GM18517 (cell line): ENCODE data around the gene EIF4EBP2.

Source experiments
- ATAC-seq: cut with Tn5 transposase; IDR thresholded peaks from one replicate; pipeline ENCODE4 v1.9.1; 2021; ENCODE audit warnings: mild to moderate bottlenecking, moderate library complexity; ENCODE audit not compliant: unreplicated experiment

Gene EIF4EBP2

GRCh38 chr10:70430493-70431445 is 26.8 kb downstream of the EIF4EBP2 start:
- no peak for ATAC-seq

GRCh38 chr10:70432101-70432500 is 28.2 kb downstream of the EIF4EBP2 start:
- no peak for ATAC-seq

DNA sequence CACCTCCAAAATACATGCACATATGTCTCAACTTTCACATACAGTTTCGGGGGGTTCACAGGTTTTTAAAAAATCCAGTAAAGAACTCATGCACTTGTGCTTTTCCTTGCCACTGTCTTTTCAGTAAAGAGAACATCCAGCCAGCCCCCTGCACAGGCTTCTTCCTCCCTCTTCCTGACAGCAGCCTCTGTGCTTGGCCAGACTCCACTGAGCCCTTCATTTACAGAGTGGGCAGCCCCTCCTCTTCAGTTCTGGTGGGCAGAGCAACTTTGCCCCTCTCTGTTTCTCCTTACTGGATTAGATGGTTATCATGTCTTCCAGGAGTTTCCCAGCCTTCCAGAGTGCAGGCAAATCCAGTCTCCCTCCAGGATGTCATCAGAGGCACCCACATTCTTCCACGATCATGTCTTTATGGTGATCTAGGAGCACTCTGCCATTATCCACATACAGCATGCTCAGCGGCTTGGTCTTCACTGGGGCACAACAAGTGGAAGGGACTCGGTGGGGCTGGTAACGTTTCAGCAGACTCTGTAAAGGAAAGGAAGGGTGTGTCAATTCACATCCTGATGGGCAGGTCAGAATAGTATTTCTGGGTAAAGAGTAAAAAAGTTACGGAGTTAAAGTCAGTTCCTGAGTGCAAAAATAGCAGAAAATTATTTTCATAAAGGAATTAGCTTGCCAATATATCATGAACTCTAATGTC is 28.8 kb downstream of the EIF4EBP2 start:
- no peak for ATAC-seq

GRCh38 chr10:70433581-70434280 is 29.8 kb downstream of the EIF4EBP2 start:
- ATAC-seq: no peak

DNA sequence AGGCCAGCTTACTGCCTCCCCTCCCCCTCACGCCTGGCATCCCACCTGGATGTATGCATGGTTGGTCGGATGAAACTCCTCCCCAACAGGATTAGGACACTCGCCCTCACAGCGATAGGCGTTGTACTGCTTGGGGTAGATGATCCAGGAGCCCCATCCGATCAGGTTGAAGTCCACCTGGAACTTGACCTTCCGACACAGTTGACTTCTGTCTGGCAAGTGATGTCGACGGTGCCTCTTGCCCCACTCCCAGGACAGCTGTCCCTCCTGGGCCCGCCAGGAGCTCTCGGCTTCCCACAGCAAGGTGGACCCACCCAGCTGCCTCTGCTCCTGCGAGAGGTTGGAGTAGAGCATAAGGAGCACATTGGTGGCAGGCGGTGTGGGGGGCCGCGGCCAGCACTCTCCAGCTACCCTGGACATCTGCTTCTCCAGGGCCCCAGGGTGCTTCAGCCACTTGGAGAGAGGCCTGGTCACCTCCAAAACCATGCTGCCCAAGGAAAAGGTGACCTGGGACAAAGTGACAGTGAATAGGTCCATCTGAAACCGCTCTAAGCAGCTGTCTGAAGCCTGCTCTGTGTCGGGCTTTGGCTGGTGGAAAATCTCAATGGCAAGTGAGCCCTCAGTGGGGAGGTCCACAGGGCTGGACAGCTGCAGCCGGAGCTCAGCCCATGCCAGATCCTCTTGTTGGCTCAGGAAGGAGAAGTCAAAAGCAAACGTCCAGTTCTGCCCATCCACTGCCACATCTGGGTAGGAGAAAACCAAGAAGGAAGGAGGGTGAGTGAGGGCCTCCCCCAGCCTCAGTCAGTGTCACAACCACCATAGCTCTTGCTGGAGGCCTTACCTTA is 31.5 kb downstream of the EIF4EBP2 start:
- no peak for ATAC-seq

GRCh38 chr10:70437721-70438120 is 33.8 kb downstream of the EIF4EBP2 start:
- ATAC-seq: no peak

- no peak for ATAC-seq
Observed at GRCh38 chr10:70440296-70441160, 36.6 kb downstream of the EIF4EBP2 start.

DNA sequence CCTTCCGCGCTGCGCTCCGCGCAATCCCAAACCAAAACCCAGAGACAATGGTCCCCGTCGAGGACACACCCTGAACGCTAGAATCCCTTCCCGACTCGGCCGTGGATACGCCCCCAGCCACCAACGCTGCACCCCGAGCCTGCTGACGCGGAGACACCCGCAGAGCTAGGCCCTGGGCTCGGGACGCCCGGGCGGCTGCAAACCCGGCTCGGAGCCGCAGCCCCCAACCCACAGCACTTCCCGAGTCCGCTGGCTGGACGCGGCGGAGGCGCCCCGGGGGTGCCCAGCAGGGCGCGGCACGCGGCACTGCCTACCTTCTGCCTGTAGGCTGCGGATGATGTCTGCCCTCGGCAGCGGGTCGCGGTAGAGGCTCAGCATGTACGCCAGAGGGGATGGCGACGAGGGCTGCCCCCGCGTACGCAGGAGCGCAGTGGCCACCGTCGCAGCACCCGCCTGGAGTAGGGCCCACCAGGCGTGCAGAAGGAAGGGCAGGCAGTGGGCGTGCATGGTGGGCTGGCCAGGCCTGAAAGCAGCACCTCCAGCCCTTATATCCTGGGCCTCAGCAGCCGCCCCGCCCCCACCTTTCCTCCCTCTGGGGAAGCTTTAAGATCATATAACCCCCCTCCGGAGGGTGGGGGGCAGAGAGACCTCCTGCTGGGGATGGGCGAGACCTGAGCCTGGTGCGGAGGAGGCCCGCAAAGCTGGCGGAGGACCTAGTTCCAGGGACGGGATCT is 37.4 kb downstream of the EIF4EBP2 start, which contains the start of gene NODAL:
Gene NODAL (minus strand): TSS at position 521 of the 734 bp plus-strand sequence. CDS start 14 bp downstream, at position 507.
- no peak for ATAC-seq

- ATAC-seq: no peak
Observed at GRCh38 chr10:70441895-70442309, 38.0 kb downstream of the EIF4EBP2 start.

GRCh38 chr10:70442332-70442988 is 38.5 kb downstream of the EIF4EBP2 start:
- ATAC-seq: no peak

GRCh38 chr10:70444744-70445143 is 40.8 kb downstream of the EIF4EBP2 start:
- ATAC-seq: no peak

DNA sequence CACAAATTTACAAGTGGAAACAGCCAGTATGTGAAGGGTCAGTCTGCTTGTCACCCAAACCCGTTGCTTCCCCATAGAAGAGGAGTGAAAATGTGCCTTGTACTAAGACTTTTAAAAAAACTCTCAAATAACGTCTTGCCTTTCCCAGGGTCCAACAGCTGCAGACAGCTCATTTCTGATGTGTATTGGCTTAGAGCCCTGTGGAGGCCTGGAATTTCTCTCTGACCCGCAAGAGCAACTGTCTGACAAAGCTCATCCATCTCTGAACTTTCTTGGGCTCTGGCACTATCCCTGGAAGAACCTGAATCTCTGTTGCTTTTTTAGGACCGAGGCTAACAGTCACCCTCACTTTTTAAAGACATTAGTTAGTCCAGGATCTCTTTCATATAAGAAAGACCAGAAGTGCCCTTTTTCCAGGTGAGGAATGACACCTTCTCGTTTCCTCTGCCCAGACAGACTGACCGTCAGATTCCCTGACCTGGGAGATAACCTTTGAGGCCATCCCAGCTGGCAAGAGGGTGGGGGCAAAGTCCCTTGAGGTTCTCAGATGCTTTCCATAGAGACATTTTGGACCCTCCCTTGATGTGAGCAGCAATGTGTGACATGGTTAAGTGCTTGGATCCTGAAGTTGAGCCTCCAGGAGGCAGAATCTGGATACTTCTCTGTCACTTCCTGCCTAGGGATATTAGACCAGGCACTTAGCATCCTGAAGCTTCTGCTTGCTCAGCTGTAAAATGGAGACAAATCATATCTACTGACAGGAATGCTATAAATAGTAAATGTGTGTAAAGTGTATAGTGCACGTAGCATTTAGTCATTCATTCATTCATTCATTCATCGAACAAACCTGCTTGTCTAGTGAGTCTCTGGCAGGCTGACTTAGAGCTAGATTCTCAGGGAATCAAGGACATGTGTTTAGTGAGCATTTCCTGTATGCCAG is 42.0 kb downstream of the EIF4EBP2 start:
- no peak for ATAC-seq

DNA sequence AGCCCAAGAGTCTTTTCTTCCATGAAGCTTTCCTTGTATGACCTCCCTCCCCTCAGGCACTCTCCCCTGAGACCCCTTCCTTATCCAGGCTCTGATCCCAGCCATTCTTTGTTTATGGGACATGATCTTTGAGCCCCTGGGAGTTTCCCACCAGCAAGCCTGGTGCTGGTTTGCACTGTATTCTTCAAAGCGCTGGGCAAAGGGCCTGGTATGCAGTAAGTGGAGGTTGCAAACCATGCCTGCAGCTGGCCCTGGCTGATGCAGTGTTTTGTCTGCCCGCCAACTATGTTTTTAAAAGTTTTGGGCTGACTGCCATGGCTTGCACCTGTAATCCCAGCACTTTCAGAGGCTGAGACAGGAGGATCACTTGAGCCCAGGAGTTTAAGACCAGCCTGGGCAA is 44.3 kb downstream of the EIF4EBP2 start:
- ATAC-seq: no peak

- no peak for ATAC-seq
Observed at GRCh38 chr10:70455213-70455630, 51.3 kb downstream of the EIF4EBP2 start.

DNA sequence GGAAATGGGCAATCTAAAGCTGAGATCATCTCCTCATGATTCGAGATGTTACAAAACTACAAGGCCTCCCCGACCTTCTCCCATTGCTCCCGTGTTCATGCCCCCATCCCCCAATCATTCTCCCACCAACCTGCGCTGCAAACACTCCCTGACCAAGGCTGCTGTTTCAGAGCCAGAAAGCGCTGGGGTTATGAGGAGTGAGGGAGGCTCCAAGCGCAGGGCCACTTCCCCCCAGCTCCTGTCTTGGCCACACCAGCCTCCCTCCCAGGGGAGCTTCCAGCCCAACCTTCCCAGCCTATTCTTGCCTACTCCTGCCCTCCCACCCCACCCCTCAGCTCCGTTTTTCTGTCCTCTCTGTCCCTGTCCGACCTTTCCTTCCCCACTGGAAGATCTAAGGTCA is 52.2 kb downstream of the EIF4EBP2 start:
- no peak for ATAC-seq

- no peak for ATAC-seq
Observed at GRCh38 chr10:70457759-70458305, 53.9 kb downstream of the EIF4EBP2 start.
